ENCODE results near the gene SPATA32.
A peak's percentile ranks its signal among the peaks of the same experiment; 100 is the strongest.

Gene SPATA32

GRCh38 chr17:45222289-45222995 is 39.5 kb downstream of the SPATA32 start:
- ChIA-PET CTCF (interaction anchor here (0.6 to 10.4 kb wide), 8 partner anchors 11 to 203 kb away, joined by 3 to 192 read pairs (median 4); partner anchors contain the start of gene ACBD4), POLR2A (interaction anchor here (1.7 to 1.8 kb wide), 2 partner anchors 13 to 74 kb away, joined by 4 to 8 read pairs; partner anchors contain the start of gene HEXIM1)
- Histone ChIP-seq H3K9me3 (ENCODE audit: control insufficient read depth, insufficient read depth, low read depth, low read length) (no peaks in the 10 kb centered on the region), H3K4me1 (ENCODE audit: control insufficient read depth, insufficient read depth, low read length) (no peaks in the 10 kb centered on the region; the same call in 1 of the 2 replicates), H3K4me3 (ENCODE audit: low read depth, low read length) (peak overlapping the region; percentile 55), H3K27ac (ENCODE audit: extremely low read depth, low read depth, low read length) (no peak overlapping the region), H3K36me3 (ENCODE audit: control insufficient read depth in 2 of 2, insufficient read depth in 1 of 2, low read length in 2 of 2) (no peaks in the 10 kb centered on the region)
- TF ChIP-seq ZNF501 (tag by site-specific recombination; IDR thresholded peaks at IDR 0.05) (no peak), PRDM1 (tag by site-specific recombination; IDR thresholded peaks at IDR 0.05) (peak; percentile 52; the same call in 1 of the 2 replicates), ZNF416 (tag by site-specific recombination; IDR thresholded peaks at IDR 0.05) (no peak), SP2 (tag by site-specific recombination; IDR thresholded peaks at IDR 0.05) (peak; percentile 32; the same call in 1 of the 2 replicates), KLF10 (tag by site-specific recombination; IDR thresholded peaks at IDR 0.05) (peak; percentile 86), KLF1 (tag by site-specific recombination; IDR thresholded peaks at IDR 0.05) (peak; percentile 53), ZBTB26 (tag by site-specific recombination; optimal IDR thresholded peaks at IDR 0.05) (peak; percentile 25), ZNF221 (tag by site-specific recombination; IDR thresholded peaks at IDR 0.05; ENCODE audit: borderline replicate concordance) (no peak), ZNF398 (tag by site-specific recombination; IDR thresholded peaks at IDR 0.05) (peak; percentile 58), ZBTB8A (tag by site-specific recombination; IDR thresholded peaks at IDR 0.05) (0 out of 2 replicates have a peak, but pooled peaks have one; percentile 10)

- no peak for TF ChIP-seq ZNF133 (tag by site-specific recombination; IDR thresholded peaks at IDR 0.05)
- TF ChIP-seq PBX3 (CRISPR knock-in tag; IDR thresholded peaks at IDR 0.05), result 0 out of 2 replicates have a peak, but pooled peaks have one; percentile 35
- no peaks in the 10 kb centered on the region; a peak in 1 of 3 replicates for H3K36me3 ChIP-seq (ENCODE audit: control insufficient read depth in 2 of 2, insufficient read depth in 1 of 2, low read length in 2 of 2)
- peak overlapping the region; percentile 40; the same call in 1 of the 2 replicates for H3K27ac ChIP-seq (ENCODE audit: extremely low read depth, low read depth, low read length)
- H3K4me3 ChIP-seq (ENCODE audit: low read depth, low read length), result peak overlapping the region; percentile 55
- no peaks in the 10 kb centered on the region for H3K9me3 ChIP-seq (ENCODE audit: control insufficient read depth, insufficient read depth, low read depth, low read length)
- H3K4me1 ChIP-seq (ENCODE audit: control insufficient read depth, insufficient read depth, low read length), result no peaks in the 10 kb centered on the region; the same call in 1 of the 2 replicates
- POLR2A ChIA-PET, result interaction anchor here (1.7 to 1.8 kb wide), 2 partner anchors 14 to 74 kb away, joined by 4 to 8 read pairs; partner anchors contain the start of gene HEXIM1
- CTCF ChIA-PET, result interaction anchor here (0.6 to 10.4 kb wide), 6 partner anchors 11 to 155 kb away, joined by 3 to 192 read pairs (median 4); partner anchors contain the start of gene ACBD4
Measured at GRCh38 chr17:45222014-45222288, 39.9 kb downstream of the SPATA32 start.

- H3K4me1 ChIP-seq (ENCODE audit: control insufficient read depth, insufficient read depth, low read length), result no peaks in the 10 kb centered on the region; the same call in 1 of the 2 replicates
- H3K9me3 ChIP-seq (ENCODE audit: control insufficient read depth, insufficient read depth, low read depth, low read length), result no peaks in the 10 kb centered on the region
- H3K27ac ChIP-seq (ENCODE audit: extremely low read depth, low read depth, low read length), result peak within 1 kb of the TSS; percentile 40; the same call in 1 of the 2 replicates
- ChIA-PET POLR2A (interaction anchor here (0.6 to 1.7 kb wide), 2 partner anchors 73 to 83 kb away, joined by 4 to 8 read pairs; partner anchors contain the start of gene HEXIM1), CTCF (interaction anchor here (0.6 to 10.4 kb wide), 13 partner anchors 9 to 164 kb away, joined by 3 to 192 read pairs (median 4); partner anchors contain the start of genes ACBD4 and HEXIM1)
- H3K36me3 ChIP-seq (ENCODE audit: control insufficient read depth in 2 of 2, insufficient read depth in 1 of 2, low read length in 2 of 2), result no peaks in the 10 kb centered on the region; a peak in 1 of 3 replicates
- H3K4me3 ChIP-seq (ENCODE audit: low read depth, low read length), result peak within 1 kb of the TSS; percentile 55
- no peak for TF ChIP-seq ZNF768 (tag by site-specific recombination; IDR thresholded peaks at IDR 0.05)
- TF ChIP-seq ZNF560 (tag by site-specific recombination; IDR thresholded peaks at IDR 0.05; ENCODE audit: borderline replicate concordance), result no peak
- TF ChIP-seq ZNF37A (tag by site-specific recombination; IDR thresholded peaks at IDR 0.05), result no peak
- TF ChIP-seq GLIS2 (tag by site-specific recombination; IDR thresholded peaks at IDR 0.05), result peak; percentile 46
- TF ChIP-seq ZBTB7A (tag by site-specific recombination; IDR thresholded peaks at IDR 0.05; ENCODE audit: low read depth), result peak; percentile 65; the same call in 1 of the 2 replicates
- peak; percentile 99 for TF ChIP-seq MZF1 (tag by site-specific recombination; IDR thresholded peaks at IDR 0.05; ENCODE audit: borderline replicate concordance)
- TF ChIP-seq PBX3 (CRISPR knock-in tag; IDR thresholded peaks at IDR 0.05), result 0 out of 2 replicates have a peak, but pooled peaks have one; percentile 5
Measured at GRCh38 chr17:45221081-45222013, 40.5 kb downstream of the SPATA32 start, which contains the start of gene FMNL1. TSS of gene FMNL1 (plus strand) at chr17:45221885. CDS start at chr17:45222125, 240 bp downstream.

Measured in HEK293 (cell line).